A549 (cell line): ENCODE measurements around the gene ZBTB20.

Experiments used
- BHLHE40 ChIP-seq: IDR thresholded peaks from 2 replicates; pipeline ENCODE4 v1.6.1; 2012; ENCODE audit warnings: low read depth, low read length, inconsistent platforms
- CBX8 ChIP-seq: fragments of 200-600 bp; sonication (generic); IDR thresholded peaks from 2 replicates; pipeline ENCODE4 v1.6.1; 2016
- EP300 ChIP-seq, 2 experiments: fragments of >200 bp; sonication (Bioruptor Twin); formaldehyde crosslinking; IDR thresholded peaks; 2 replicates in 1 of 2; 3 replicates in 1 of 2; pipeline ENCODE4 v1.6.1; 2016 to 2017
- MAFK ChIP-seq: fragments of 450-650 bp; IDR thresholded peaks from 2 replicates; pipeline ENCODE4 v1.6.1; 2014; ENCODE audit not compliant: partially characterized antibody
- MYC ChIP-seq: IDR thresholded peaks from 2 replicates; pipeline ENCODE4 v1.6.1; 2012; ENCODE audit warnings: mild to moderate bottlenecking, inconsistent platforms, low read length, improper control_type of control experiment, borderline replicate concordance
- POLR2A ChIP-seq: IDR thresholded peaks from 2 replicates; pipeline ENCODE4 v1.6.1; 2012; ENCODE audit warnings: mild to moderate bottlenecking, low read length
- POLR2AphosphoS2 ChIP-seq: conservative IDR thresholded peaks from 2 replicates; pipeline ENCODE4 v1.6.1; 2012; ENCODE audit warnings: low read length, improper control_type of control experiment, inconsistent platforms
- RAD21 ChIP-seq, 2 experiments: fragments of >200 bp in 1 of 2; sonication (Bioruptor Twin) in 1 of 2; formaldehyde crosslinking in 1 of 2; IDR thresholded peaks in 1 of 2; conservative IDR thresholded peaks in 1 of 2; 2 replicates in 1 of 2; 3 replicates in 1 of 2; pipeline ENCODE4 v1.6.1; 2012 to 2018; ENCODE audit warnings: inconsistent platforms in 1 of 2
- TP53 ChIP-seq: fragments of 250-450 bp; sonication (Bioruptor Pico); IDR thresholded peaks from 2 replicates; pipeline ENCODE4 v1.5.0; 2021; ENCODE audit warnings: mild to moderate bottlenecking, moderate library complexity
- TF ChIP-seq, protein P1 (sequence below): fragments of >200 bp; sonication (Bioruptor Twin); formaldehyde crosslinking; IDR thresholded peaks from 3 replicates; pipeline ENCODE4 v1.5.1; 2016
- TF ChIP-seq, protein P2 (sequence below): IDR thresholded peaks from 2 replicates; pipeline ENCODE4 v1.6.1; 2012

DNA sequence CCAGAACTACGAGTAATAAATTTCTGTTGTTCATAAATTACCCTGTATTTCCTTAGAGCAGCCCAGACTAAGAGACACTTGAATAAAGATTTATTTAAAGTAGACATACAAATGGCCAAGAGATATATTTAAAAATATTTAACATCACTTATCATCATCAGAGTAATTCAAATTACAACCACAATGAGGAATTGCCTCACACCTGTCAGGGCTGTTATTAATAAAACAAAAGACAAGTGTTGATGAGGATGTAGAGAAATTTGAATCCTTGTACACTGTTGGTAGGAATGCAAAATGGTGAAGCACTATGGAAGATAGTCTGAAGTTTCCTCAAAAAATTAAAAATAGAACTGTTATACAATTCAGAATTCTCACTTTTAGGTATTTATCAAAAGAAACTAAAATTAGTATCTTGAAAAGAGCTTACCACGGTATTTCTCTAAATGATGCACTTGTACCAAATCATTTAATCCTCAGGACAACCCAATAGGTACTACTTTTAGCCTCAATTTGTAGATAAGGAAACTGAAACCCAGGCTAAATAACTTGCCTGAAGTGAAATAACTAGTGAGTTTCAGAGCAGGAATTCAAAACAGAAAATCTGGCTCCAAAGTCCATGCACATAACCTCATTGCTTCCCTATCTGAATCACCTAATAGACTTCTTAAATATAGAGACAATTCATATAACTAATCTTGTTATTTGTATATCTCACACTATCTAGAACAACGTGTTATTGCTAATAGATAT lies 69.4 kb downstream of the ZBTB20 start:
- TF ChIP-seq POLR2A (no peak), BHLHE40 (no peak), TP53 (CRISPR knock-in tag) (no peak), POLR2AphosphoS2 (no peak), MAFK (no peak), EP300 (IDR thresholded peaks at IDR 0.05) (no peak), RAD21 (conservative IDR thresholded peaks at IDR 0.05 in 1 of 2, IDR thresholded peaks at IDR 0.05 in 1 of 2) (no peak), CBX8 (no peak), MYC (no peak)
- TF ChIP-seq, protein P1, sequence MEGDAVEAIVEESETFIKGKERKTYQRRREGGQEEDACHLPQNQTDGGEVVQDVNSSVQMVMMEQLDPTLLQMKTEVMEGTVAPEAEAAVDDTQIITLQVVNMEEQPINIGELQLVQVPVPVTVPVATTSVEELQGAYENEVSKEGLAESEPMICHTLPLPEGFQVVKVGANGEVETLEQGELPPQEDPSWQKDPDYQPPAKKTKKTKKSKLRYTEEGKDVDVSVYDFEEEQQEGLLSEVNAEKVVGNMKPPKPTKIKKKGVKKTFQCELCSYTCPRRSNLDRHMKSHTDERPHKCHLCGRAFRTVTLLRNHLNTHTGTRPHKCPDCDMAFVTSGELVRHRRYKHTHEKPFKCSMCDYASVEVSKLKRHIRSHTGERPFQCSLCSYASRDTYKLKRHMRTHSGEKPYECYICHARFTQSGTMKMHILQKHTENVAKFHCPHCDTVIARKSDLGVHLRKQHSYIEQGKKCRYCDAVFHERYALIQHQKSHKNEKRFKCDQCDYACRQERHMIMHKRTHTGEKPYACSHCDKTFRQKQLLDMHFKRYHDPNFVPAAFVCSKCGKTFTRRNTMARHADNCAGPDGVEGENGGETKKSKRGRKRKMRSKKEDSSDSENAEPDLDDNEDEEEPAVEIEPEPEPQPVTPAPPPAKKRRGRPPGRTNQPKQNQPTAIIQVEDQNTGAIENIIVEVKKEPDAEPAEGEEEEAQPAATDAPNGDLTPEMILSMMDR, result no peak
- TF ChIP-seq, protein P2, sequence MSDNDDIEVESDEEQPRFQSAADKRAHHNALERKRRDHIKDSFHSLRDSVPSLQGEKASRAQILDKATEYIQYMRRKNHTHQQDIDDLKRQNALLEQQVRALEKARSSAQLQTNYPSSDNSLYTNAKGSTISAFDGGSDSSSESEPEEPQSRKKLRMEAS, result no peak
